Neural cell (in vitro differentiated cells): ENCODE results near the gene MED12.

Experiments used
- CTCF ChIP-seq: fragments of 450-650 bp; IDR thresholded peaks from 2 replicates; pipeline ENCODE4 v1.5.1; 2014; ENCODE audit warnings: antibody characterized with exemption, mild to moderate bottlenecking, moderate library complexity; ENCODE audit not compliant: poor library complexity, severe bottlenecking
- EP300 ChIP-seq: fragments of 450-650 bp; conservative IDR thresholded peaks from 2 replicates; pipeline ENCODE4 v1.6.1; 2014; ENCODE audit warnings: antibody characterized with exemption, mild to moderate bottlenecking, moderate library complexity; ENCODE audit not compliant: poor library complexity, severe bottlenecking
- EZH2 ChIP-seq: fragments of 200-600, 300-800 bp; shearing (Covaris generic), sonication (generic); IDR thresholded peaks from 2 replicates; pipeline ENCODE4 v1.6.1; 2014; ENCODE audit warnings: antibody characterized with exemption, low read length, borderline replicate concordance, mild to moderate bottlenecking; ENCODE audit not compliant: insufficient read depth, poor library complexity, severe bottlenecking
- MXI1 ChIP-seq: fragments of 450-650 bp; conservative IDR thresholded peaks from 2 replicates; pipeline ENCODE4 v1.6.1; 2014; ENCODE audit warnings: antibody characterized with exemption, mild to moderate bottlenecking; ENCODE audit not compliant: poor library complexity, severe bottlenecking
- POLR2AphosphoS5 ChIP-seq: IDR thresholded peaks from 2 replicates; pipeline ENCODE4 v1.6.1; 2012
- RAD21 ChIP-seq: fragments of 450-650 bp; conservative IDR thresholded peaks from 2 replicates; pipeline ENCODE4 v1.6.1; 2014; ENCODE audit warnings: antibody characterized with exemption, mild to moderate bottlenecking, moderate library complexity
- REST ChIP-seq: IDR thresholded peaks from 2 replicates; pipeline ENCODE4 v1.6.1; 2012; ENCODE audit warnings: borderline replicate concordance

- no peak for TF ChIP-seq REST
- TF ChIP-seq CTCF, result no peak
- no peak for TF ChIP-seq EZH2
- no peak for TF ChIP-seq EP300
- TF ChIP-seq RAD21, result no peak
- no peak for TF ChIP-seq POLR2AphosphoS5
- TF ChIP-seq MXI1, result no peak
Observed at GRCh38 chrX:71082124-71082647, 36.2 kb upstream of the MED12 start.
